Fibroblast of lung (primary cell): Measurements from ENCODE around the gene EREG. TPM values are rescaled to one million over a fixed set of nuclear protein-coding genes. Genes with fewer than 3 reads are reported as not detected.

Source experiments
- DNase-seq, 2 donors: peaks; one replicate each; pipeline versions ENCODE4 v3.0.0 to v3.0.0-alpha.2; 2010; ENCODE audit warnings: low read depth in 2 of 2
- H2AFZ ChIP-seq: 2 replicates; pipeline ENCODE4 v1.5.1; 2012; ENCODE audit warnings: low read length, control low read depth, inconsistent platforms
- H3K27ac ChIP-seq: 2 replicates; pipeline ENCODE4 v1.5.1; 2011; ENCODE audit warnings: low read length, control low read depth; ENCODE audit not compliant: insufficient read depth
- H3K27me3 ChIP-seq: 2 replicates; pipeline ENCODE4 v1.5.1; 2011; ENCODE audit warnings: mild to moderate bottlenecking, low read length; ENCODE audit not compliant: control insufficient read depth, insufficient read depth
- H3K36me3 ChIP-seq: 2 replicates; pipeline ENCODE4 v1.5.1; 2011; ENCODE audit warnings: low read length; ENCODE audit not compliant: control insufficient read depth, insufficient read depth
- H3K4me1 ChIP-seq: 2 replicates; pipeline ENCODE4 v1.5.1; 2011; ENCODE audit warnings: low read length; ENCODE audit not compliant: control insufficient read depth, insufficient read depth; ENCODE audit errors: extremely low read depth
- H3K4me2 ChIP-seq: 2 replicates; pipeline ENCODE4 v1.5.1; 2011; ENCODE audit warnings: low read length, control low read depth; ENCODE audit not compliant: insufficient read depth; ENCODE audit errors: extremely low read depth
- H3K4me3 ChIP-seq, 4 experiments: fragments of 200-600 bp in 1 of 4; sonication (generic) in 1 of 4; replicated peaks in 1 of 4; 2 replicates each; pipeline ENCODE4 v1.5.1; 2011 to 2016; ENCODE audit warnings: low read length in 4 of 4, low read depth in 3 of 4, mild to moderate bottlenecking in 3 of 4, control low read depth in 2 of 4, inconsistent platforms in 1 of 4, mixed read lengths in 1 of 4; ENCODE audit not compliant: insufficient read depth in 1 of 4; ENCODE audit errors: control extremely low read depth in 1 of 4
- H3K79me2 ChIP-seq: 2 replicates; pipeline ENCODE4 v1.5.1; 2012; ENCODE audit warnings: mild to moderate bottlenecking, low read length, inconsistent platforms; ENCODE audit not compliant: control insufficient read depth, insufficient read depth
- H3K9ac ChIP-seq: 2 replicates; pipeline ENCODE4 v1.5.1; 2011; ENCODE audit warnings: mild to moderate bottlenecking, low read length, control low read depth; ENCODE audit not compliant: insufficient read depth
- H3K9me3 ChIP-seq: 2 replicates; pipeline ENCODE4 v1.5.1; 2012; ENCODE audit warnings: low read depth, low read length; ENCODE audit not compliant: control insufficient read depth, insufficient read depth
- H4K20me1 ChIP-seq: 2 replicates; pipeline ENCODE4 v1.5.1; 2011; ENCODE audit warnings: low read length; ENCODE audit not compliant: control insufficient read depth, insufficient read depth; ENCODE audit errors: extremely low read depth
- CTCF ChIP-seq, 2 donors: IDR thresholded peaks in 1 of 2; conservative IDR thresholded peaks in 1 of 2; 1 replicate in 1 of 2; 2 replicates in 1 of 2; pipeline ENCODE4 v1.5.1; 2011 to 2012; ENCODE audit warnings: low read length in 2 of 2, control low read depth in 1 of 2, inconsistent platforms in 1 of 2, low read depth in 1 of 2, mild to moderate bottlenecking in 1 of 2
- EZH2 ChIP-seq: IDR thresholded peaks from 2 replicates; pipeline ENCODE4 v1.5.1; 2012; ENCODE audit warnings: low read length, control low read depth, mild to moderate bottlenecking; ENCODE audit errors: missing control alignments
- polyA plus RNA-seq, 2 donors: library from polyadenylated mRNA; depleted of rRNA in 1 of 2; stranded (reverse) in 1 of 2; unstranded in 1 of 2; fragments of >200 nt; gene quantifications; 2 replicates each; pipeline ENCODE4 v1.2.1, GENCODE V29; 2011 to 2012; ENCODE audit warnings: missing spikeins in 1 of 2
- total RNA-seq: library from RNA; depleted of rRNA; stranded (reverse); fragments of >200 nt; gene quantifications from 2 replicates; pipeline ENCODE4 v1.2.1, GENCODE V29; 2014

EREG gene
- total and polyA plus RNA-seq, 2 donors (not counting 1 experiment from before 2014, with no cell fraction given) = 0.41 to 9.9 TPM

GRCh38 chr4:74368596-74368995, 3.7 kb downstream of the EREG start:
- no peak overlapping the region for H3K4me2 ChIP-seq
- H3K4me3 ChIP-seq = peak overlapping the region in 1 of 4 experiments; percentile 93
- no peaks in the 10 kb centered on the region for H4K20me1 ChIP-seq
- H3K27ac ChIP-seq = no peak overlapping the region
- H3K4me1 ChIP-seq = no peaks in the 10 kb centered on the region
- H2AFZ ChIP-seq = no peak overlapping the region
- H3K9ac ChIP-seq = no peak overlapping the region
- H3K79me2 ChIP-seq = no peaks in the 10 kb centered on the region
- TF ChIP-seq CTCF (conservative IDR thresholded peaks at IDR 0.05 in 1 of 2, IDR thresholded peaks at IDR 0.05 in 1 of 2; ENCODE audit: low read depth in 1 of 2, low read length in 2 of 2) (no peak), EZH2 (no peak)
- H3K36me3 ChIP-seq = no peaks in the 10 kb centered on the region
- H3K27me3 ChIP-seq = no peaks in the 10 kb centered on the region
- no peaks in the 10 kb centered on the region for H3K9me3 ChIP-seq
- DNase-seq = no peak

DNA sequence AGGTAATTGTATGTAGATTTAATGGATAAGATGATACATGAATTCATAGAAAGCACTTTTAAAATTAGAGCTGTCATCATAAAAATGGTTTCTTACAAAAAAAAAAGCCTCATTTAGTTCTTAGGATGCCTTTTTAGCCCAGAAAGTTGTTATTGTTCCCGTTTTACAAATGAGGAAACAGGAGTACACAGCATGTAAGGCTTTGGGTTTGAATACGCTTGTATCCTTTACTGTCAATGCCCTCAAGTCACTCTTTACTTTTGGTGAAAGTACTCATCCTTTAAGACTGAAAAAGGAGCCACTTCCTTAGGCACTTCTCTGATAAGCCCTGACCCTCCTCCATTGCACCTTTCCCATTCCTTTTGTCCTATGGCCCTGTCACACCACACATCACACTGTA, 4.9 kb downstream of the EREG start:
- no peak for DNase-seq
- TF ChIP-seq EZH2 = no peak
- TF ChIP-seq CTCF (conservative IDR thresholded peaks at IDR 0.05 in 1 of 2, IDR thresholded peaks at IDR 0.05 in 1 of 2; ENCODE audit: low read depth in 1 of 2, low read length in 2 of 2) = no peak
- Histone ChIP-seq H3K27me3 (no peaks in the 10 kb centered on the region), H2AFZ (no peak overlapping the region), H4K20me1 (no peaks in the 10 kb centered on the region), H3K9me3 (no peaks in the 10 kb centered on the region), H3K9ac (no peak overlapping the region), H3K4me3 (peak overlapping the region in 1 of 4 experiments; percentile 93), H3K79me2 (no peaks in the 10 kb centered on the region), H3K27ac (no peak overlapping the region), H3K4me2 (no peak overlapping the region), H3K4me1 (no peaks in the 10 kb centered on the region), H3K36me3 (no peaks in the 10 kb centered on the region)

GRCh38 chr4:74370912-74371311, 6.0 kb downstream of the EREG start:
- TF ChIP-seq CTCF (conservative IDR thresholded peaks at IDR 0.05 in 1 of 2, IDR thresholded peaks at IDR 0.05 in 1 of 2; ENCODE audit: low read depth in 1 of 2, low read length in 2 of 2) (peak; percentile 88), EZH2 (no peak)
- H3K4me3 ChIP-seq = peak overlapping the region in 1 of 4 experiments; percentile 93
- no peaks in the 10 kb centered on the region for H3K27me3 ChIP-seq
- no peaks in the 10 kb centered on the region for H3K36me3 ChIP-seq
- no peaks in the 10 kb centered on the region for H3K79me2 ChIP-seq
- no peaks in the 10 kb centered on the region for H3K4me1 ChIP-seq
- DNase-seq = peak; percentile 39 to 82
- no peak overlapping the region for H3K27ac ChIP-seq
- no peak overlapping the region for H3K4me2 ChIP-seq
- no peaks in the 10 kb centered on the region for H3K9me3 ChIP-seq
- no peak overlapping the region for H2AFZ ChIP-seq
- no peaks in the 10 kb centered on the region for H4K20me1 ChIP-seq
- no peak overlapping the region for H3K9ac ChIP-seq
